ENCODE data around the gene AUTS2.

The AUTS2 gene

DNA sequence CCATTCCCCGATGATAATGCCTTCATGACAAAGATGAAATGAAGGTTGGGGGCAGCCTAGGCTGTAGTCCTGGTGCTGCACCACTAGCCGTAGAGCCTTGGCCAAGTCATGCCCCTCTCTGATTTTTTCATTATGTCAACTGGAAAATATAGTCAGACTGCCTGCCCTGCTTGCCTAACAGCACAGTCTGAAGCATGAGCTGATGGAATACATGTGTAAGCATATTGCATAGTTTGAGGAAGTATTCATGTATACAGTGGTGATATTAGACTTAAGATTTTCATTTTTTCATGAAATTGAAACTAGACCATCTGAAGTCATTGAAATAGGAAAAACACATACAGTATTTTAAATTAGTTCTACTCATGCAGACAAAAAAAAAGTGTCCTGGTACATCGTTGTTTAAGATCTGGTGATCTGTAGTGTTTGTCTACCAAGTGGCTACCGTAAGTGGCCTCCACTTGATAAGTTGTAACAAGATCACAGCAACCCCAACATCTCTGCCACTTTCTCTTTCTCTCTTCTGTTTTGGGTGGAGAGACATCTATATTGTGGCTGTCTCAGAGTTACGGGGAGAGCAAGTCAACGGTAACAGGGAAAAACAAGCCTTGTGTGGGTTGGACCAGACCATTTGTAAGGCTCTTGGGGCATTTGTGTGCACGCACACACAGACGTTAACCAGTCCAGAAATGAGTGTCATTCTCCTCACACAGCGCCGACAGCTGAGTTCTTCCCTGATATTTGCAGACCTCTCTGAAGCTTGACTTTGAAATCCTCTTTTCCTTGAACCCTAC, 817.1 kb downstream of the AUTS2 start:
- Histone ChIP-seq H3K27me3 (ENCODE audit: control insufficient read depth in 1 of 2, insufficient read depth in 2 of 2, low read length in 2 of 2) (no peaks in the 10 kb centered on the region), H3K36me3 (ENCODE audit: control insufficient read depth in 2 of 2, insufficient read depth in 2 of 2, low read length in 2 of 2) (peaks cover 0 to 2% of the 10 kb centered on the region in 2 donors), H3K9me3 (ENCODE audit: control insufficient read depth in 2 of 2, low read length in 2 of 2) (no peaks in the 10 kb centered on the region), H3K27ac (ENCODE audit: low read length) (no peak overlapping the region), H3K4me1 (ENCODE audit: control insufficient read depth, insufficient read depth, low read length) (no peaks in the 10 kb centered on the region), H3K9ac (ENCODE audit: low read length in 2 of 2) (no peak overlapping the region), H3K4me3 (ENCODE audit: low read length in 2 of 2) (no peak overlapping the region)

DNA sequence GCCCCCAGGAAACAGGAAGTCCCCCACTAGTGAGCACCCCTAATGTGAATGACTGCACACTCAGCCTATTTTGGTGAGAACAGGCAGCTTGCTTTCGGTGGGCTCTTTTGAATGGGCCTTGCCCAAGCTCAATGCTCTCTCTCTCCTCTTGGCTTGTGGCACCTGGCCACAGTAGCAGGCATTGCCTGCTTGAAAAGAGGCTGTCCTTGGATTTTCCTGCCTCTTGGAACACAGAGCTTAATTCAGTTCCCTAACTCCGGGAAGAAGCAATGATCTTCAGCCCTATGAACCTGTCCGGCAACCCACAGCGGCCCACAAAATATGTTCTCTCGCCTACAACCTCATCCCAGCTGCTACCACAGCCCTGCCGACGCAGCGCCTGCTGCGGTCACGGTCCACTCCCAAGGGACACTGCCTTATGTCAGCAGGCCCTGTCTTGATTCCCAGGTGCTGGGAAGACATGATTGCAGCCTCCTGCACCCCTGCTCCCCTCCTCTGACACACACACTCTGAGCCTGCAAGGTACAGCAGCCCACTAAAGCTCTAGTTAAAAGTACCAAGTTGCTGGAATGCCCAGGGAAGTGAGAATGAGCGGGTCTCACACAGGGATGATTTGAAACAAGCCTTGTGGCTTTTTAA, 818.2 kb downstream of the AUTS2 start:
- Histone ChIP-seq H3K27me3 (ENCODE audit: control insufficient read depth in 1 of 2, insufficient read depth in 2 of 2, low read length in 2 of 2) (no peaks in the 10 kb centered on the region), H3K27ac (ENCODE audit: low read length) (no peak overlapping the region), H3K36me3 (ENCODE audit: control insufficient read depth in 2 of 2, insufficient read depth in 2 of 2, low read length in 2 of 2) (peaks cover 0 to 2% of the 10 kb centered on the region in 2 donors), H3K4me1 (ENCODE audit: control insufficient read depth, insufficient read depth, low read length) (no peaks in the 10 kb centered on the region), H3K9me3 (ENCODE audit: control insufficient read depth in 2 of 2, low read length in 2 of 2) (no peaks in the 10 kb centered on the region), H3K9ac (ENCODE audit: low read length in 2 of 2) (no peak overlapping the region), H3K4me3 (ENCODE audit: low read length in 2 of 2) (no peak overlapping the region)

DNA sequence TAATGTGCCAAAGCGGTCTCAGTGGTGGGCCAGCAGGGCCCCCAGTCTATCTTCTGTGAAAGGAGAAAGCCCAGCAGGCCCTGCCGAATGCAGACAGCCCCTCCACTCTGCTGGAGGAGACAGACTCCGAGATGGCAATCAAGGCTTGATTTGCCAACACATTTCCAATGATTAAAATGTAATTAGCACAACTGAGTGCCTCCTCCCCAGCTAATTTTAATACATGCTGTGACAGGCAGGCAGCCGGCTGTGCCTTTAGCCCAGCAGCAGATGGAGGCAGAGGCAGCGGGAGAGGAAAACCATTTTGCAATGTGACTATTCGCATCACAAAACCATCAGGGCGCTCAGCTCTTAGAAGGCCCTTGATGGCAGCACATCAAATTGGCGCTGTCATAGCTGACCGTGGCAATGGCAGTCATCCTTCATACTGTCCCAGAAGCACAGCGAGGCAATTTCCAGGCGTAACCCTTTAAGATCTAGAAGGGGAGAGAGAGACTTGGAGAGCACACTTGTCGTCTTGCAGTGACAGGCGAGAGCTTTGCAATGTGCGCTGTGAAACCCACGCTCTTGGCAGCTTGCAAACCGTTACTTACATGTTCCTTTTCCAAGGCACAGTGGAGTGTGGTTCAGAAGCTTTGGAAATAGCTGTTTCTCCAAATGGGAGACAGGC, 818.8 kb downstream of the AUTS2 start:
- Histone ChIP-seq H3K9me3 (ENCODE audit: control insufficient read depth in 2 of 2, low read length in 2 of 2) (no peaks in the 10 kb centered on the region), H3K36me3 (ENCODE audit: control insufficient read depth in 2 of 2, insufficient read depth in 2 of 2, low read length in 2 of 2) (peaks cover 0 to 2% of the 10 kb centered on the region in 2 donors), H3K4me3 (ENCODE audit: low read length in 2 of 2) (no peak overlapping the region), H3K27ac (ENCODE audit: low read length) (no peak overlapping the region), H3K4me1 (ENCODE audit: control insufficient read depth, insufficient read depth, low read length) (no peaks in the 10 kb centered on the region), H3K27me3 (ENCODE audit: control insufficient read depth in 1 of 2, insufficient read depth in 2 of 2, low read length in 2 of 2) (no peaks in the 10 kb centered on the region), H3K9ac (ENCODE audit: low read length in 2 of 2) (no peak overlapping the region)

DNA sequence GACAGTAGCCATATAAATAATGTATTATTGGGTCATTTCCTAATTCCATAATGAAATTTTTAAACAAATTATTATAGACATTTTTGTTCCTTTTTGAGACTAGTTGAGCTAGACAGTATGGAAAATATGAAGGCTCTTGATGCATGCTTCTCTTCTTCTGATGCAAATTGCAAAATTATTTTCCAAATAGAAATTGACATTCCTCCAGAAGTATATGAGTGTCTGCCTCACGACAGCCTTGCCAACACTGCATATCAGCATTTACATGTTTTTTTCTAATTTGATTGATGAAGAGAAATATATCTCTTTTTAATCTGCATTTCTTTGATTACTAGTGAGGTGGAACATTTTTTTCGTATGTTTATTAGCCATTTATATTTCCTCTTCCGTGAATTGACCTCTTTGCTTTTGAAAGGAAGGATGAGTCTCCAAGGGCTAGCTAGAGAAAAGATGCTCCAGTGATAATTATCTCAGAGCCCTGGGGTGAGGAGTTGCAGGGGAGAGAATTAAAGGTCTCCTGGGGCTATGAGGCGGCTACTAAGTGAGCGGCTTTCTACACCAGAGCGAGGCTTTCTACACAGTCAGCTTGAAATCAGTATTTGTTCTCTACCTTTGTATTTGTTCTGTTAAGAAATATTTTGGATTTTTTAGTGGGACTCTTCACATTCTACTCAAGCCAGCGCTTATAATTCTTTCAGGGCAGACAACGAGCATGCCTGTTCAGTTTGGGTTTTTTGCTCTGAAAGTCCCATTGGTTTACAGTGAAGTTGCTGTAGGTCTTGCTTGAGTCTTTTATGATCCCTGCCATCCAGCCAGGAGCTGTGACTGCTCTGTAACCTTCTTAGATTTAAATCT, 821.5 kb downstream of the AUTS2 start:
- Histone ChIP-seq H3K9ac (ENCODE audit: low read length in 2 of 2) (no peak overlapping the region), H3K27ac (ENCODE audit: low read length) (no peak overlapping the region), H3K27me3 (ENCODE audit: control insufficient read depth in 1 of 2, insufficient read depth in 2 of 2, low read length in 2 of 2) (no peaks in the 10 kb centered on the region), H3K36me3 (ENCODE audit: control insufficient read depth in 2 of 2, insufficient read depth in 2 of 2, low read length in 2 of 2) (peaks cover 0 to 2% of the 10 kb centered on the region in 2 donors), H3K4me3 (ENCODE audit: low read length in 2 of 2) (no peak overlapping the region), H3K4me1 (ENCODE audit: control insufficient read depth, insufficient read depth, low read length) (no peaks in the 10 kb centered on the region), H3K9me3 (ENCODE audit: control insufficient read depth in 2 of 2, low read length in 2 of 2) (no peaks in the 10 kb centered on the region)

DNA sequence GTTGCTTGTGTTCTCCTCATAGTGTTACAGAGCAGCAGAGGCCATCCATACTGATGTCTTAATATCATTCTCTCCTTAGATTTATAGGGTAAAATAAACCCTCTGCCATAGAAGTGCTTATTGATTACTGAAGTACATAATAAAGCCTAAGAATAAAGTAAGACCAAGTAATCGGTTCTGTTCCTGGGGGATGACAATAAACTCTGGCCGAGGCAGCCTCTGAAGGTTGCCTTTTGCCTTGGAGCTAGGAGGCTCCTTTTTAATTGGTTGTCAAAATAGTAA, 822.0 kb downstream of the AUTS2 start:
- H3K36me3 ChIP-seq (ENCODE audit: control insufficient read depth in 2 of 2, insufficient read depth in 2 of 2, low read length in 2 of 2) = peaks cover 0 to 2% of the 10 kb centered on the region in 2 donors
- H3K27me3 ChIP-seq (ENCODE audit: control insufficient read depth in 1 of 2, insufficient read depth in 2 of 2, low read length in 2 of 2) = no peaks in the 10 kb centered on the region
- H3K9me3 ChIP-seq (ENCODE audit: control insufficient read depth in 2 of 2, low read length in 2 of 2) = no peaks in the 10 kb centered on the region
- no peak overlapping the region for H3K4me3 ChIP-seq (ENCODE audit: low read length in 2 of 2)
- H3K9ac ChIP-seq (ENCODE audit: low read length in 2 of 2) = no peak overlapping the region
- H3K27ac ChIP-seq (ENCODE audit: low read length) = no peak overlapping the region
- H3K4me1 ChIP-seq (ENCODE audit: control insufficient read depth, insufficient read depth, low read length) = no peaks in the 10 kb centered on the region

DNA sequence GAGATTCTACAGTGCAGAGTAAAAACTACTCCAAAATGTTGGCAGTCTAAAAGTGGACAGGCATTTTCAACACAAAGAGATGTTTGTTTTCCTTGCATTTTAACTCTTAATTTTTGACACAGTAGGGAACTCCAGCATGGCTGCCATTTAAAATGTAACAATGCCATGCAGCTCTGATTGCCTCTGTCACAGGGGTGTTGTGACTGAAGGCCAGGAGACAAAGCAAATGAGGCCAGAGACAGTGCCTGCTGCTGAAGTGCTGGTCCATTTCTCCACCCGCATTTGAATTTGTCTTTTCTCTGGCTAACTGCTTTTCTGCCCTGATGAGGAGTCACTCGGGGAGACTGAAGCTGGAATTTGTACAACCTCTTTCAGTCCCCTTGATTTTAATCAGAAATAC, 823.0 kb downstream of the AUTS2 start:
- H3K36me3 ChIP-seq (ENCODE audit: control insufficient read depth in 2 of 2, insufficient read depth in 2 of 2, low read length in 2 of 2) = peaks cover 0 to 2% of the 10 kb centered on the region in 2 donors
- no peak overlapping the region for H3K9ac ChIP-seq (ENCODE audit: low read length in 2 of 2)
- no peaks in the 10 kb centered on the region for H3K4me1 ChIP-seq (ENCODE audit: control insufficient read depth, insufficient read depth, low read length)
- no peak overlapping the region for H3K4me3 ChIP-seq (ENCODE audit: low read length in 2 of 2)
- H3K9me3 ChIP-seq (ENCODE audit: control insufficient read depth in 2 of 2, low read length in 2 of 2) = no peaks in the 10 kb centered on the region
- H3K27me3 ChIP-seq (ENCODE audit: control insufficient read depth in 1 of 2, insufficient read depth in 2 of 2, low read length in 2 of 2) = no peaks in the 10 kb centered on the region
- H3K27ac ChIP-seq (ENCODE audit: low read length) = no peak overlapping the region

DNA sequence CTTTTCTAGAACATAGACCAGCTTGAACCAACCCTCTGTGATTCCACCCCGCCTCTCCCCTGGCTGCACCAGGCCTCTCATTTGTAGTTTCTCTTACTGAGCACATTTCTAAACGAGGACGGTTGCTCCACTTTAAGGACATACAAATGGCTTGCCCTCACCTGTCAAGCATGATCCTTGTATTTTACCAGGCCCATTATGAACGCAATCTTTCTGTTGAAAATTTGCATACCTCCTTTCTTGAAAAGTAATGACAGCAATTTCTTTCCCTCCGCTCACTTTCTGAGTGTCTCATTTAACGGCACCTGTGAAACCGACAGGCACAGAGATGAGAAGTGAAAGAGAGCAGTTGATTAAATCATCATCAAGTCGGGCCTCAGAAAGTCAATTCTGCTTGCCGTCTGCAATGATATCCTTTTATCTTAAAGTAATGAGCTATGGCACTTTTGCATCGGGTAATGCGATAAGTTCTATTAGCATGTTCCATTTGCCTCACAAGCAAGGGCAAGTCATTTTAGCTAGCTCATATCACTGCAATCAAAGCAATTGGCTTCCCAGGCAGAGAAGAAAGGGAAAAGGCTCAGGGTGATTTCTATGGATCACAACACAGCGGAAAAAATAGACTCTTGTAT, 828.1 kb downstream of the AUTS2 start:
- Histone ChIP-seq H3K27me3 (ENCODE audit: control insufficient read depth in 1 of 2, insufficient read depth in 2 of 2, low read length in 2 of 2) (no peaks in the 10 kb centered on the region), H3K27ac (ENCODE audit: low read length) (no peak overlapping the region), H3K4me3 (ENCODE audit: low read length in 2 of 2) (no peak overlapping the region), H3K9ac (ENCODE audit: low read length in 2 of 2) (no peak overlapping the region), H3K4me1 (ENCODE audit: control insufficient read depth, insufficient read depth, low read length) (no peaks in the 10 kb centered on the region), H3K9me3 (ENCODE audit: control insufficient read depth in 2 of 2, low read length in 2 of 2) (no peaks in the 10 kb centered on the region), H3K36me3 (ENCODE audit: control insufficient read depth in 2 of 2, insufficient read depth in 2 of 2, low read length in 2 of 2) (no peaks in the 10 kb centered on the region)

DNA sequence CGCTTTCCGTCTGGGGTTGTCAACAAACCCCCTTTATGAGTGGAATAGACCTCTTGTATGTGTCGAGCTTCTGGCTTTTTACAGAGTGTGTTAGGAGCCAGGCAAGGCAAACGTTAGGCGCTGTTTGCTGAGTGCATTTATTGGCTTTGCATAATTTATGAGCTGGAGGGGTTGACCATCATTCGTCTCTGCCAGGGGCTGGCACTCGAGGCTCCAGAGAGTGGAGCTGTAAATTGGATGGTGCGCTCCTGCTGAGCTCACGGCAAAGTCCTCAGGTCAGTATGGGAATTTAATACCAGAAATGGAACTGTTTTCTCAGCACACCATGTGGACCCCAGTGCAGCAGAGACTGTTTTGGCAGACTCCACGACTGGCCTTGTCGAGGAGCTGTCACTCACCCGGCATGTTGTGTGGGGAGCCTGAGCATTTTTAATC, 834.3 kb downstream of the AUTS2 start:
- Histone ChIP-seq H3K4me1 (ENCODE audit: control insufficient read depth, insufficient read depth, low read length) (no peaks in the 10 kb centered on the region), H3K27ac (ENCODE audit: low read length) (no peak overlapping the region), H3K4me3 (ENCODE audit: low read length in 2 of 2) (no peak overlapping the region), H3K9ac (ENCODE audit: low read length in 2 of 2) (no peak overlapping the region), H3K27me3 (ENCODE audit: control insufficient read depth in 1 of 2, insufficient read depth in 2 of 2, low read length in 2 of 2) (no peaks in the 10 kb centered on the region), H3K9me3 (ENCODE audit: control insufficient read depth in 2 of 2, low read length in 2 of 2) (no peaks in the 10 kb centered on the region), H3K36me3 (ENCODE audit: control insufficient read depth in 2 of 2, insufficient read depth in 2 of 2, low read length in 2 of 2) (no peaks in the 10 kb centered on the region)

DNA sequence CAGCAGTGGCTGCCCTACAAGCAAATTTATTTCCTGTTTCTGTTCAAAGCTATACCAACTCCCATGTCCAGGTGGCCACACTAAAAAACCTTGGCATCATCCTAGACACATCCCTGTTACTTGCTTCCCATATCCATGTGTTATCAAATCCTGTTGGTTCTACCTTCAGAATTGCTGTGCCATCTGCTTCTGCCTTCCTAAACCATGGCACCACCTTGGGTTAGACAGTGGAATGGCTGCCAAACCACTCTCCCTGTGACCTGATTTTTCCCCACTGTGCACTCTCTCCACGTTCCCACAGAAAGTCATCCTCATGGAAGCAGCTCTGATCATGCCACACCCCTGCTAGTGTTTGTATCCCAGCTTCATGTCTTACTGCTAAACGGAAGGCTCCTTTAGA, 836.1 kb downstream of the AUTS2 start:
- H3K9ac ChIP-seq (ENCODE audit: low read length in 2 of 2) = no peak overlapping the region
- H3K9me3 ChIP-seq (ENCODE audit: control insufficient read depth in 2 of 2, low read length in 2 of 2) = no peaks in the 10 kb centered on the region
- H3K36me3 ChIP-seq (ENCODE audit: control insufficient read depth in 2 of 2, insufficient read depth in 2 of 2, low read length in 2 of 2) = no peaks in the 10 kb centered on the region
- H3K4me1 ChIP-seq (ENCODE audit: control insufficient read depth, insufficient read depth, low read length) = no peaks in the 10 kb centered on the region
- no peaks in the 10 kb centered on the region for H3K27me3 ChIP-seq (ENCODE audit: control insufficient read depth in 1 of 2, insufficient read depth in 2 of 2, low read length in 2 of 2)
- no peak overlapping the region for H3K4me3 ChIP-seq (ENCODE audit: low read length in 2 of 2)
- no peak overlapping the region for H3K27ac ChIP-seq (ENCODE audit: low read length)

DNA sequence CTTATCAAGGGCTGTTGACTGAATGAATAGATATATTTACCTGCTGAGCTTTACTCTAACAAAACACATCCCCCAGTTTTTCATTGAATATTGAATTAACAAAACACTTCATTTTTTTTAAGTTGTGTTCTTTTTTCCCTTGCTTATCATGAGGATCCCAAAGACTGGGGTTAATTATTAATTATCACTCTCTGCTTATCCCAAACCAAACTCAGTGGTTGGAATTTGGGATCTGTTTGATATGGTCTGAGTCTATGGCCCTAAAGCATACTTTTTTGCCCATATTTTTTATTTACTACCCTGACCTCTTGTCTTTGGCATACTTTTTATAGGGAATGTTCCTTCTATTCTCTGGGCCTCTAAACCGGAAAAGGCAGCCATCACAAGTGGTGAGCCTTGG, 836.5 kb downstream of the AUTS2 start:
- Histone ChIP-seq H3K27me3 (ENCODE audit: control insufficient read depth in 1 of 2, insufficient read depth in 2 of 2, low read length in 2 of 2) (no peaks in the 10 kb centered on the region), H3K4me3 (ENCODE audit: low read length in 2 of 2) (no peak overlapping the region), H3K27ac (ENCODE audit: low read length) (no peak overlapping the region), H3K9me3 (ENCODE audit: control insufficient read depth in 2 of 2, low read length in 2 of 2) (no peaks in the 10 kb centered on the region), H3K9ac (ENCODE audit: low read length in 2 of 2) (no peak overlapping the region), H3K36me3 (ENCODE audit: control insufficient read depth in 2 of 2, insufficient read depth in 2 of 2, low read length in 2 of 2) (no peaks in the 10 kb centered on the region), H3K4me1 (ENCODE audit: control insufficient read depth, insufficient read depth, low read length) (no peaks in the 10 kb centered on the region)
